Measurements from ENCODE around the gene UNC5B. TPM values are rescaled to one million over a fixed set of nuclear protein-coding genes. Genes with fewer than 3 reads are reported as not detected.

UNC5B gene
- total RNA-seq, 1 experiment from 2014 or later, result 22.0 TPM

DNA sequence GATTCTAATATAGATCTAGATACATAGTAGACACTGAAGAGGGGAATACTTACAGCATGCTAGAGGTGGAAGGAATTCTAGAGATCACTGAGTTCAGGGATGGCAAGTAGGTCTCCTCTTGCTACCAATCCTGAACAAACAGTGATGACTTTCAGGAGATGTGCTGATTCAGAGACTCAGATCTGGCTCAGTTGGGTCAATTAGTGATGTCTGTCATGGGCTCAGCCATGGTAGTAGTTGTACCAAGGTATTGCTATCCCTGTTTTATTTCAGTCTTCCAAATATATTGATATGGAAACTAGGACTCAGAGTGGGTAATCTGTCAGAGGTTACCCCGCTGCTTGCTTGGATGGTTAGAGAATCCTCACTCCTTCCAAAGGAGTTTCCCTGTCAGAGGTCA is 38.5 kb downstream of the UNC5B start (continued):
- TF ChIP-seq CBX3 (IDR thresholded peaks at IDR 0.05; ENCODE audit: low read depth), result no peak
- no peak for TF ChIP-seq SRF (IDR thresholded peaks at IDR 0.05; ENCODE audit: low read depth)
- TF ChIP-seq, protein P1, sequence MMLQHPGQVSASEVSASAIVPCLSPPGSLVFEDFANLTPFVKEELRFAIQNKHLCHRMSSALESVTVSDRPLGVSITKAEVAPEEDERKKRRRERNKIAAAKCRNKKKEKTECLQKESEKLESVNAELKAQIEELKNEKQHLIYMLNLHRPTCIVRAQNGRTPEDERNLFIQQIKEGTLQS (IDR thresholded peaks at IDR 0.05), result no peak
- TF ChIP-seq SP1 (IDR thresholded peaks at IDR 0.05; ENCODE audit: low read depth), result no peak

DNA sequence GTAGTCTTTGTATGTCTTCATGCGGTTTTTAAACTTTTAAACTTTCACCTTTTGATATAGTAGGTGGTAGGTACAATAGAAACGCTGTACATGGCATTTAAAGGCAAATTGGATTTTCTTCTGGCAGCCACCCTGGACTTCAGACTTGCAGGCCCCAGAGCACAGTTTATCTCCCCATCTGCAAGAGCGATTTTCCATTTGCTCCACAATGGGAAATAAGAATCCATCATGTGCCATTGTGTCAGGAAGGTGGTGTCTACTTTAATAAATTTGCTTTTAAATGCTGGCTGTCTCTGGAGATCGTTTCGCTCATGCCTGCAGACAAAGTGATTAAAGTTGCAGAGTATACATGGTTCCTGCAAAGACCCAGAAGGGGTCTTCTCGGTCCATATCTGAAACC is 38.9 kb downstream of the UNC5B start:
- H3K9me2 ChIP-seq (ENCODE audit: insufficient read depth), result no peaks in the 10 kb centered on the region

More for the DNA sequence above, 38.9 kb downstream of the UNC5B start:
- CTCF ChIA-PET, result no interaction called here
- Histone ChIP-seq H3K79me2 (ENCODE audit: insufficient read depth, low read length) (no peaks in the 10 kb centered on the region), H3K9me3 (ENCODE audit: control insufficient read depth in 1 of 2, insufficient read depth in 1 of 2, low read depth in 1 of 2, low read length in 2 of 2) (no peaks in the 10 kb centered on the region), H3K4me2 (ENCODE audit: low read length) (no peak overlapping the region), H3K4me1 (ENCODE audit: control insufficient read depth in 1 of 2, insufficient read depth in 2 of 2, low read length in 2 of 2) (peaks cover 41 to 61% of the 10 kb centered on the region in 2 experiments), H3K27ac (ENCODE audit: low read depth, low read length) (no peak overlapping the region), H4K20me1 (ENCODE audit: insufficient read depth) (no peaks in the 10 kb centered on the region), H2AFZ (ENCODE audit: low read depth, low read length, poor library complexity, severe bottlenecking) (no peak overlapping the region), H3K36me3 (ENCODE audit: control insufficient read depth in 1 of 2, insufficient read depth in 2 of 2, low read length in 2 of 2) (no peaks in the 10 kb centered on the region), H3K4me3 (replicated peaks in 1 of 2; ENCODE audit: low read depth in 1 of 2, low read length in 2 of 2) (no peak overlapping the region), H3K9ac (ENCODE audit: low read length) (no peak overlapping the region), H3K27me3 (ENCODE audit: insufficient read depth, low read length) (no peaks in the 10 kb centered on the region)
- no TSS peak for BruUV-seq (replicated peaks)
- intact Hi-C loops (cut with micrococcal nuclease), result no loop called here
- POLR2A ChIA-PET, result no interaction called here
- TF ChIP-seq POLR2AphosphoS5 (IDR thresholded peaks at IDR 0.05; ENCODE audit: low read depth, low read length) (no peak), EZH2phosphoT487 (IDR thresholded peaks at IDR 0.05; ENCODE audit: borderline replicate concordance) (no peak), CEBPB (IDR thresholded peaks at IDR 0.05; ENCODE audit: low read depth) (no peak), SP1 (IDR thresholded peaks at IDR 0.05; ENCODE audit: low read depth) (no peak), FOSL1 (IDR thresholded peaks at IDR 0.05; ENCODE audit: low read depth) (no peak), YY1 (IDR thresholded peaks at IDR 0.05; ENCODE audit: extremely low read depth, insufficient replicate concordance, low read depth, low read length) (no peak), POLR2A (IDR thresholded peaks at IDR 0.05; ENCODE audit: borderline replicate concordance, extremely low read depth, insufficient read depth, insufficient read length) (no peak), SRF (IDR thresholded peaks at IDR 0.05; ENCODE audit: low read depth) (no peak), TCF7L2 (IDR thresholded peaks at IDR 0.05; ENCODE audit: borderline replicate concordance, extremely low read depth, insufficient read depth, insufficient read length) (no peak), ZNF274 (IDR thresholded peaks at IDR 0.05; ENCODE audit: low read depth, low read length) (no peak), RAD21 (IDR thresholded peaks at IDR 0.05; ENCODE audit: low read depth) (no peak), CBX3 (IDR thresholded peaks at IDR 0.05; ENCODE audit: low read depth) (no peak), JUND (IDR thresholded peaks at IDR 0.05) (no peak), ZFX (IDR thresholded peaks at IDR 0.05) (no peak)
- TF ChIP-seq, protein P2, sequence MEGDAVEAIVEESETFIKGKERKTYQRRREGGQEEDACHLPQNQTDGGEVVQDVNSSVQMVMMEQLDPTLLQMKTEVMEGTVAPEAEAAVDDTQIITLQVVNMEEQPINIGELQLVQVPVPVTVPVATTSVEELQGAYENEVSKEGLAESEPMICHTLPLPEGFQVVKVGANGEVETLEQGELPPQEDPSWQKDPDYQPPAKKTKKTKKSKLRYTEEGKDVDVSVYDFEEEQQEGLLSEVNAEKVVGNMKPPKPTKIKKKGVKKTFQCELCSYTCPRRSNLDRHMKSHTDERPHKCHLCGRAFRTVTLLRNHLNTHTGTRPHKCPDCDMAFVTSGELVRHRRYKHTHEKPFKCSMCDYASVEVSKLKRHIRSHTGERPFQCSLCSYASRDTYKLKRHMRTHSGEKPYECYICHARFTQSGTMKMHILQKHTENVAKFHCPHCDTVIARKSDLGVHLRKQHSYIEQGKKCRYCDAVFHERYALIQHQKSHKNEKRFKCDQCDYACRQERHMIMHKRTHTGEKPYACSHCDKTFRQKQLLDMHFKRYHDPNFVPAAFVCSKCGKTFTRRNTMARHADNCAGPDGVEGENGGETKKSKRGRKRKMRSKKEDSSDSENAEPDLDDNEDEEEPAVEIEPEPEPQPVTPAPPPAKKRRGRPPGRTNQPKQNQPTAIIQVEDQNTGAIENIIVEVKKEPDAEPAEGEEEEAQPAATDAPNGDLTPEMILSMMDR (IDR thresholded peaks at IDR 0.05 in 2 of 3, conservative IDR thresholded peaks at IDR 0.05 in 1 of 3; ENCODE audit: borderline replicate concordance in 1 of 3, insufficient read depth in 1 of 3, low read depth in 2 of 3, low read length in 2 of 3), result no peak
- TF ChIP-seq, protein P3, sequence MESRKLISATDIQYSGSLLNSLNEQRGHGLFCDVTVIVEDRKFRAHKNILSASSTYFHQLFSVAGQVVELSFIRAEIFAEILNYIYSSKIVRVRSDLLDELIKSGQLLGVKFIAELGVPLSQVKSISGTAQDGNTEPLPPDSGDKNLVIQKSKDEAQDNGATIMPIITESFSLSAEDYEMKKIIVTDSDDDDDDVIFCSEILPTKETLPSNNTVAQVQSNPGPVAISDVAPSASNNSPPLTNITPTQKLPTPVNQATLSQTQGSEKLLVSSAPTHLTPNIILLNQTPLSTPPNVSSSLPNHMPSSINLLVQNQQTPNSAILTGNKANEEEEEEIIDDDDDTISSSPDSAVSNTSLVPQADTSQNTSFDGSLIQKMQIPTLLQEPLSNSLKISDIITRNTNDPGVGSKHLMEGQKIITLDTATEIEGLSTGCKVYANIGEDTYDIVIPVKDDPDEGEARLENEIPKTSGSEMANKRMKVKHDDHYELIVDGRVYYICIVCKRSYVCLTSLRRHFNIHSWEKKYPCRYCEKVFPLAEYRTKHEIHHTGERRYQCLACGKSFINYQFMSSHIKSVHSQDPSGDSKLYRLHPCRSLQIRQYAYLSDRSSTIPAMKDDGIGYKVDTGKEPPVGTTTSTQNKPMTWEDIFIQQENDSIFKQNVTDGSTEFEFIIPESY (IDR thresholded peaks at IDR 0.05; ENCODE audit: extremely low read depth, insufficient replicate concordance, low read length), result no peak
- TF ChIP-seq, protein P1 (IDR thresholded peaks at IDR 0.05), result no peak
- TF ChIP-seq, protein P4, sequence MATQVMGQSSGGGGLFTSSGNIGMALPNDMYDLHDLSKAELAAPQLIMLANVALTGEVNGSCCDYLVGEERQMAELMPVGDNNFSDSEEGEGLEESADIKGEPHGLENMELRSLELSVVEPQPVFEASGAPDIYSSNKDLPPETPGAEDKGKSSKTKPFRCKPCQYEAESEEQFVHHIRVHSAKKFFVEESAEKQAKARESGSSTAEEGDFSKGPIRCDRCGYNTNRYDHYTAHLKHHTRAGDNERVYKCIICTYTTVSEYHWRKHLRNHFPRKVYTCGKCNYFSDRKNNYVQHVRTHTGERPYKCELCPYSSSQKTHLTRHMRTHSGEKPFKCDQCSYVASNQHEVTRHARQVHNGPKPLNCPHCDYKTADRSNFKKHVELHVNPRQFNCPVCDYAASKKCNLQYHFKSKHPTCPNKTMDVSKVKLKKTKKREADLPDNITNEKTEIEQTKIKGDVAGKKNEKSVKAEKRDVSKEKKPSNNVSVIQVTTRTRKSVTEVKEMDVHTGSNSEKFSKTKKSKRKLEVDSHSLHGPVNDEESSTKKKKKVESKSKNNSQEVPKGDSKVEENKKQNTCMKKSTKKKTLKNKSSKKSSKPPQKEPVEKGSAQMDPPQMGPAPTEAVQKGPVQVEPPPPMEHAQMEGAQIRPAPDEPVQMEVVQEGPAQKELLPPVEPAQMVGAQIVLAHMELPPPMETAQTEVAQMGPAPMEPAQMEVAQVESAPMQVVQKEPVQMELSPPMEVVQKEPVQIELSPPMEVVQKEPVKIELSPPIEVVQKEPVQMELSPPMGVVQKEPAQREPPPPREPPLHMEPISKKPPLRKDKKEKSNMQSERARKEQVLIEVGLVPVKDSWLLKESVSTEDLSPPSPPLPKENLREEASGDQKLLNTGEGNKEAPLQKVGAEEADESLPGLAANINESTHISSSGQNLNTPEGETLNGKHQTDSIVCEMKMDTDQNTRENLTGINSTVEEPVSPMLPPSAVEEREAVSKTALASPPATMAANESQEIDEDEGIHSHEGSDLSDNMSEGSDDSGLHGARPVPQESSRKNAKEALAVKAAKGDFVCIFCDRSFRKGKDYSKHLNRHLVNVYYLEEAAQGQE (IDR thresholded peaks at IDR 0.05; ENCODE audit: low read depth), result no peak
- ATAC-seq (no peak), DNase-seq (ENCODE audit: low read depth, low spot score) (no peak)
- RAD21 ChIA-PET (ENCODE audit: low non-redundant PET in 1 of 2, low total read pairs in 2 of 2, uncharacterized antibody in 2 of 2, unreplicated experiment in 2 of 2), result no interaction called here

All from HCT116 (cell line).